Stimulated activated naive CD8-positive, alpha-beta T cell treated with anti-CD3 and anti-CD28 coated beads, Interleukin-15, amount 100 ng/mL, for 72 hours (primary cell): ENCODE measurements around the gene OR10A2.

Experiments used
- ATAC-seq: fragments of 150-1000 bp; cut with Tn5 transposase; 2 replicates; pipeline ENCODE4 v1.10.0; 2021; ENCODE audit warnings: mild to moderate bottlenecking, moderate library complexity
- DNase-seq, 2 donors: peaks; one replicate each; pipeline ENCODE4 v3.0.0; 2021 to 2022
- H3K27ac Mint-ChIP-seq, 2 donors: one replicate each; pipeline ENCODE4 v1.8.0; 2022; ENCODE audit warnings: mild to moderate bottlenecking in 2 of 2, mixed read lengths in 2 of 2, moderate library complexity in 2 of 2
- H3K27me3 Mint-ChIP-seq: one replicate; pipeline ENCODE4 v1.8.0; 2022; ENCODE audit warnings: mixed read lengths
- H3K4me1 Mint-ChIP-seq: one replicate; pipeline ENCODE4 v1.8.0; 2022; ENCODE audit warnings: mild to moderate bottlenecking, mixed read lengths
- H3K4me3 Mint-ChIP-seq, 2 donors: one replicate each; pipeline ENCODE4 v1.8.0; 2022; ENCODE audit warnings: mild to moderate bottlenecking in 2 of 2, mixed read lengths in 2 of 2, moderate library complexity in 1 of 2
- H3K9me3 Mint-ChIP-seq, 2 donors: one replicate each; pipeline ENCODE4 v1.8.0; 2022; ENCODE audit warnings: mixed read lengths in 2 of 2

The OR10A2 gene

DNA sequence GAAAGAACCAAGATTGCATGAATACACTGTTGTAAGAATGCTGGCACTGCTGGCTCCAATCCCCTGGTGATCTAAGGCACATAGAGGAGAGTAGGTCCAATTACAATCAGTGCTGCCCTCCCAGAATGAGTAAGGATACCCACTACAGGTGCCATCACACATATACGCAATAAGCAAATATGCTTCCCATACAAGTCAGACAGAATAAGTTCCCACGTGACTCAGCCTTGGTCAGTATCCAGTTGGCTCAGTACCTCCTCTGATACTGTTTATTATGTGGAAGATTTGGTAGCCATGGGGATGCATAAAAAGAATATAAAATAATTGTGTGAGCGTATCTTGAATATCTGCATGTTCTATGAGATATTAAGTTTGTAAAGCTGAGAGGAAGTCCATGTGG is 49.1 kb downstream of the OR10A2 start:
- Mint-ChIP-seq H3K4me3 (no peak overlapping the region), H3K9me3 (no peaks in the 10 kb centered on the region), H3K27ac (no peak overlapping the region), H3K27me3 (no peaks in the 10 kb centered on the region), H3K4me1 (no peaks in the 10 kb centered on the region)
- DNase-seq = no peak
- ATAC-seq = no peak

DNA sequence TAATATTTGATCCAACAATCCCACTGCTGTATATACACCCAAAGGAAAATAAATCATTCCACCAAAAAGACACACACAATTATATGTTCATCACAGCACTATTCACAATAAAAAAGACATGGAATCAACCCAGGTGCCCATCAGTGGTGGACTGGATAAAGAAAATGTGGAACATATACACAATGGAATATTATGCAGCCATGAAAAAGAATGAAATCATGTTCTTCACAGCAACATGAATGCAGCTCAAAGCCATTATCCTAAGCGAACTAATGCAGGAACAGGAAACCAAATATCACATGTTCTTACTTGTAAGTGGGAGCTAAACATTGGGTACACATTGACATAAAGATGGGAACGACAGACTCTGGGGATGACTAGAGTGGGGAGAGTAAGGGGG is 56.8 kb downstream of the OR10A2 start:
- no peak for ATAC-seq
- H3K9me3 Mint-ChIP-seq = no peaks in the 10 kb centered on the region

DNA sequence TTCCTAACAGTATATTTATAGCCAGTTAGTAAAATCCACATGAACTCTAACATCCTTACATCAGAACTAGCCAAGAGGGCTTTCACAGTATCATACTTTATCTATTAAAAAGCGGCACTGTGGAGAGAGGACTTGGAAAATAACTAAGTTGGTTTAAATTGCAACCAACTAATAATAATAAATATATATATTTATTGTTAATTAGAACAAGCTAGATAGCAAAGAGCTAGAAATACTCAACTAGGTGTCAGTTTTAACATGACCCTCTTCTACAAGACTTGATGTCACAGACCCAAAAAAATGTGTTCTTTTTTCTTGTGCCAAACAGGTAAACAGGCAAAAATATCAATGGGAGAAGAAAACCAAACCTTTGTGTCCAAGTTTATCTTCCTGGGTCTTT is 57.8 kb downstream of the OR10A2 start, which contains the start of gene OR2D3:
Gene OR2D3 (plus strand): TSS at position 301 of the 400 bp plus-strand sequence. CDS start 0 bp downstream, at position 301.
- Mint-ChIP-seq H3K27ac (no peak within 1 kb of the TSS), H3K9me3 (no peaks in the 10 kb centered on the region), H3K4me1 (peaks cover 2% of the 10 kb centered on the region), H3K4me3 (no peak within 1 kb of the TSS), H3K27me3 (peaks cover 47% of the 10 kb centered on the region)
- ATAC-seq (no peak), DNase-seq (no peak)

More for the DNA sequence above, 56.8 kb downstream of the OR10A2 start:
- H3K4me3 Mint-ChIP-seq = no peak overlapping the region
- DNase-seq = no peak
- peaks cover 37% of the 10 kb centered on the region for H3K27me3 Mint-ChIP-seq
- H3K27ac Mint-ChIP-seq = no peak overlapping the region
- no peaks in the 10 kb centered on the region for H3K4me1 Mint-ChIP-seq
